ENCODE measurements around the gene STK33.

The STK33 gene

GRCh38 chr11:8392166-8392565, 201.9 kb downstream of the STK33 start:
- 91 to 94% methylated on average over 4 of the region's 4 CpGs for WGBS, 2 experiments
- Histone ChIP-seq H3K4me1 (ENCODE audit: control insufficient read depth, insufficient read depth, low read length) (peaks cover 12% of the 10 kb centered on the region), H3K27me3 (ENCODE audit: control insufficient read depth, insufficient read depth, low read length, poor library complexity, severe bottlenecking) (no peaks in the 10 kb centered on the region), H3K4me3 (ENCODE audit: insufficient read depth, low read depth, low read length) (no peak overlapping the region), H3K9me3 (ENCODE audit: control insufficient read depth, low read length) (no peaks in the 10 kb centered on the region), H3K27ac (ENCODE audit: insufficient read depth, low read depth, low read length, poor library complexity, severe bottlenecking) (no peak overlapping the region), H3K36me3 (ENCODE audit: control insufficient read depth, insufficient read depth, low read length) (no peaks in the 10 kb centered on the region)

GRCh38 chr11:8390851-8391612, 203.0 kb downstream of the STK33 start:
- WGBS, 2 experiments: 91 to 92% methylated on average over 9 of the region's 9 CpGs
- Histone ChIP-seq H3K27me3 (ENCODE audit: control insufficient read depth, insufficient read depth, low read length, poor library complexity, severe bottlenecking) (no peaks in the 10 kb centered on the region), H3K4me3 (ENCODE audit: insufficient read depth, low read depth, low read length) (no peak overlapping the region), H3K4me1 (ENCODE audit: control insufficient read depth, insufficient read depth, low read length) (peaks cover 12% of the 10 kb centered on the region), H3K27ac (ENCODE audit: insufficient read depth, low read depth, low read length, poor library complexity, severe bottlenecking) (no peak overlapping the region), H3K36me3 (ENCODE audit: control insufficient read depth, insufficient read depth, low read length) (no peaks in the 10 kb centered on the region), H3K9me3 (ENCODE audit: control insufficient read depth, low read length) (no peaks in the 10 kb centered on the region)

- no peak overlapping the region for H3K27ac ChIP-seq (ENCODE audit: insufficient read depth, low read depth, low read length, poor library complexity, severe bottlenecking)
- no peaks in the 10 kb centered on the region for H3K36me3 ChIP-seq (ENCODE audit: control insufficient read depth, insufficient read depth, low read length)
- WGBS, 2 experiments: 85% methylated on average over 11 of the region's 11 CpGs
- H3K27me3 ChIP-seq (ENCODE audit: control insufficient read depth, insufficient read depth, low read length, poor library complexity, severe bottlenecking): no peaks in the 10 kb centered on the region
- peaks cover 12% of the 10 kb centered on the region for H3K4me1 ChIP-seq (ENCODE audit: control insufficient read depth, insufficient read depth, low read length)
- no peaks in the 10 kb centered on the region for H3K9me3 ChIP-seq (ENCODE audit: control insufficient read depth, low read length)
- H3K4me3 ChIP-seq (ENCODE audit: insufficient read depth, low read depth, low read length): no peak overlapping the region
Measured at GRCh38 chr11:8389029-8389996, 204.7 kb downstream of the STK33 start.

DNA sequence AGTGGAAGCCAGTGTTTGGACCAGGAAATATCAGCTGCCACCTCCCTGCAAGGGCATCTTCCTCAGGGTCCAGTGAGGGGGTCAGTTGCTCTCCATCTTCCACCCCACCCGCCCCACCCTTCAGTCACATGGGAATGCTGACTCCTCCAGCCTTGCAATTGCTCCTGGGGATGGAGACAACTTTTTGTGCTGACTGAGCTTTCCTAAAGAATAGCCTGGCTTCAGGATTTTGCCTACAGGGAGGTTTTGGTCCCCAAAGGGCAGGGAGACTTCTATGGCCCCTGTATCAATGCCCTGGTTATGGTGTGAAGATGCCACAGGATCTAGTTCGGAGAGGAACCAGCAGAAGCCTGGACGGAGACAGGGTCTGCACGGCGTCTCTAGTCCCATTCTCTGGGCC, 206.3 kb downstream of the STK33 start:
- Histone ChIP-seq H3K4me3 (ENCODE audit: insufficient read depth, low read depth, low read length) (no peak overlapping the region), H3K4me1 (ENCODE audit: control insufficient read depth, insufficient read depth, low read length) (peaks cover 12% of the 10 kb centered on the region), H3K9me3 (ENCODE audit: control insufficient read depth, low read length) (no peaks in the 10 kb centered on the region), H3K36me3 (ENCODE audit: control insufficient read depth, insufficient read depth, low read length) (no peaks in the 10 kb centered on the region), H3K27me3 (ENCODE audit: control insufficient read depth, insufficient read depth, low read length, poor library complexity, severe bottlenecking) (no peaks in the 10 kb centered on the region), H3K27ac (ENCODE audit: insufficient read depth, low read depth, low read length, poor library complexity, severe bottlenecking) (no peak overlapping the region)
- WGBS, 2 experiments: 87 to 90% methylated on average over 4 to 5 of the region's 5 CpGs

DNA sequence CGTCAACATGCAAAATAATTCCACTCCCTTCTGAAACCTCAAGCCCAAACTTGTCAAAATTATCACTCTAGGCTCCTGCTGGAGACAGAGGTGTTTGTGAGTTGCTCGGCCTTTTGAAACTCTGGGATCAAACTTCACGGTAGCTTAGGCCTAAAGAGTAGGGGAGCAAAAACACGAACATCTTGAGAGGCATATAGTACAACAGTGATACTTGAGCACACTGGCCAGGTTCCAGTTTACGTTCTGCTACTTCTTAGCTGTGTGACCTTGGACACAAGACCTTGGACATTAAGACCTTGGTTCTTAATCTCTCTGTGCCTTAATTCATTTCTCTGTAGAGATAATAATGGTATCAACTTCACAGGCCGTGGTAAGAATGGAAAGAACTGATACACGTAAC, 206.9 kb downstream of the STK33 start:
- Histone ChIP-seq H3K4me3 (ENCODE audit: insufficient read depth, low read depth, low read length) (no peak overlapping the region), H3K9me3 (ENCODE audit: control insufficient read depth, low read length) (no peaks in the 10 kb centered on the region), H3K27me3 (ENCODE audit: control insufficient read depth, insufficient read depth, low read length, poor library complexity, severe bottlenecking) (no peaks in the 10 kb centered on the region), H3K4me1 (ENCODE audit: control insufficient read depth, insufficient read depth, low read length) (peaks cover 12% of the 10 kb centered on the region), H3K27ac (ENCODE audit: insufficient read depth, low read depth, low read length, poor library complexity, severe bottlenecking) (no peak overlapping the region), H3K36me3 (ENCODE audit: control insufficient read depth, insufficient read depth, low read length) (no peaks in the 10 kb centered on the region)
- WGBS, 2 experiments: 95 to 99% methylated on average over 7 of the region's 7 CpGs

GRCh38 chr11:8386134-8386864, 207.7 kb downstream of the STK33 start:
- H3K9me3 ChIP-seq (ENCODE audit: control insufficient read depth, low read length): no peaks in the 10 kb centered on the region
- no peak overlapping the region for H3K27ac ChIP-seq (ENCODE audit: insufficient read depth, low read depth, low read length, poor library complexity, severe bottlenecking)
- H3K4me3 ChIP-seq (ENCODE audit: insufficient read depth, low read depth, low read length): no peak overlapping the region
- no peaks in the 10 kb centered on the region for H3K36me3 ChIP-seq (ENCODE audit: control insufficient read depth, insufficient read depth, low read length)
- no peaks in the 10 kb centered on the region for H3K27me3 ChIP-seq (ENCODE audit: control insufficient read depth, insufficient read depth, low read length, poor library complexity, severe bottlenecking)
- 94 to 95% methylated on average over 12 of the region's 12 CpGs for WGBS, 2 experiments
- peaks cover 12% of the 10 kb centered on the region for H3K4me1 ChIP-seq (ENCODE audit: control insufficient read depth, insufficient read depth, low read length)

DNA sequence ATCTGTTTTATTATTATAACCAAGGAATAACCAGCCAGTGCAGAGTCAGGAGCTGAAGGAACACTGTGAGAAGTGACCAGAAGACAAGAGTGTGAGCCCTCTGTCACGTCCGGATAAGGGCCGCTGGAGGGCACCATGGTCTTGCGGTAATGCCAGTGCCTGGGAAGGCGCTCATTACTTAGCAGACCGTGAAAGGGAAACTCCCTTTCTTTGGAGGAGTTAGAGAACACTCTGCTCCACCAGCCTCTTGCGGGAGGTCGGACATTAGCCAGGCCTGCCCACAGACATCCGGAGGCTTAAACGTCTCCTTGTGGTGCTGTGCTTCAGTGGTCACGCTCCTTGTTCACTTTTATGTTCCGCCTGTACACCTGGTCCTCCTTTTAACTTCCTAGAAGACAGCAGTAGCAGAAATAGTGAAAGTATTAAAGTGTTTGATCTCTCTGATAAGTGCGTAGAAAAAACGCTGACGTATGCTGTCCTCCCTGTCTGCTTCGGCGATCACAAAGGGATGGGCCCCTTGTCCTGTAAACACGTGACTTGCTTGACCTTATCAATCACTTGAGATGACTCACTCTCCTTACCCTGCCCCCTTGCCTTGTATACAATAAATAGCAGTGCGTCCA, 209.7 kb downstream of the STK33 start:
- H3K9me3 ChIP-seq (ENCODE audit: control insufficient read depth, low read length): no peaks in the 10 kb centered on the region
- H3K27ac ChIP-seq (ENCODE audit: insufficient read depth, low read depth, low read length, poor library complexity, severe bottlenecking): no peak overlapping the region
- H3K4me3 ChIP-seq (ENCODE audit: insufficient read depth, low read depth, low read length): no peak overlapping the region
- no peaks in the 10 kb centered on the region for H3K36me3 ChIP-seq (ENCODE audit: control insufficient read depth, insufficient read depth, low read length)
- WGBS, 2 experiments: 83 to 87% methylated on average over 19 of the region's 19 CpGs
- no peaks in the 10 kb centered on the region for H3K27me3 ChIP-seq (ENCODE audit: control insufficient read depth, insufficient read depth, low read length, poor library complexity, severe bottlenecking)
- H3K4me1 ChIP-seq (ENCODE audit: control insufficient read depth, insufficient read depth, low read length): peaks cover 8% of the 10 kb centered on the region

DNA sequence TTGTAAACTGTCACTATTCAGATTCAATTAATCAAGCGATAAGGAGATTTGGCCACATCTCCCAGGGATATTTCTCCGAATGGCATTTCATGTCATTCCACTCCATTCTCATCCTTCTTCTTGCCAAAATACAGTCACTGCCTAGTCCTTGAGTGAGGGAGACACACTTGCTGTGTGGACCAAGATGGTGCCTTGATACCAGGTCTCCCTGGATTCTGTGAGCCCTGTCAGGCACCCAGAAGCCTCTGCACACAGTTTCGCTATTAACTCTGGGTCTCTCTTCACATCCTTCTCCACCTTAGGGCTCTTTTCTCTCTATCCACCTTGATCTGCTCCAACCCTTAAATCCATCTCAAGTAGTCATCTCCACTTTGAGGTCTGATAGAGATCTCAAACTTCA, 210.4 kb downstream of the STK33 start:
- Histone ChIP-seq H3K27me3 (ENCODE audit: control insufficient read depth, insufficient read depth, low read length, poor library complexity, severe bottlenecking) (no peaks in the 10 kb centered on the region), H3K4me3 (ENCODE audit: insufficient read depth, low read depth, low read length) (no peak overlapping the region), H3K36me3 (ENCODE audit: control insufficient read depth, insufficient read depth, low read length) (no peaks in the 10 kb centered on the region), H3K27ac (ENCODE audit: insufficient read depth, low read depth, low read length, poor library complexity, severe bottlenecking) (no peak overlapping the region), H3K9me3 (ENCODE audit: control insufficient read depth, low read length) (no peaks in the 10 kb centered on the region), H3K4me1 (ENCODE audit: control insufficient read depth, insufficient read depth, low read length) (peaks cover 2% of the 10 kb centered on the region)
- 97 to 98% methylated on average over 3 of the region's 3 CpGs for WGBS, 2 experiments

DNA sequence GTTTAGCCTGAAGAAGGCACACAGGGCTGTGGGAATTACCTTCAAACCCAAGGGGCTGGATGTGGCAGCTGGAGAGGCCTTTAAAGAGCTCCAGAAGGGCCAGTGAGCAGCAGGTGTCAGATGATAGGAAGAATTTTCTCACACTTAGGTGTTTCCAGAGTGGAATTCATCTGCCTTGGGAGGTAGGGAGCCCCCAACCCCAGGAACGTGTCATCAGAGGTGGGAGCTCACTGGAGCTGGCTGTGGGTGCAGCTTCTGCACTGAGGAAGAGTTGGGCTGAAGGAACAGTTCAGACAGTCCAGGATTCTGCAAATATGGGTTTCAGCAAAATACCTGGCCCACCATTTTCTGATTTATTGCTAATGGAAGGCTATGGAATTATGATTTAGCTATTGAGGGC, 210.8 kb downstream of the STK33 start:
- WGBS, 2 experiments: 86 to 88% methylated on average over 1 of the region's 1 CpG
- Histone ChIP-seq H3K27ac (ENCODE audit: insufficient read depth, low read depth, low read length, poor library complexity, severe bottlenecking) (no peak overlapping the region), H3K27me3 (ENCODE audit: control insufficient read depth, insufficient read depth, low read length, poor library complexity, severe bottlenecking) (no peaks in the 10 kb centered on the region), H3K36me3 (ENCODE audit: control insufficient read depth, insufficient read depth, low read length) (no peaks in the 10 kb centered on the region), H3K4me1 (ENCODE audit: control insufficient read depth, insufficient read depth, low read length) (no peaks in the 10 kb centered on the region), H3K4me3 (ENCODE audit: insufficient read depth, low read depth, low read length) (no peak overlapping the region), H3K9me3 (ENCODE audit: control insufficient read depth, low read length) (no peaks in the 10 kb centered on the region)

Measured in ectodermal cell (in vitro differentiated cells).